Measurements from ENCODE around the gene PSME3.
"Not testable (repeated sequence)": the region's sequence is repeated elsewhere in the genome, so short reads cannot be mapped to it uniquely, and the experiment has no call there.

Gene PSME3

GRCh38 chr17:42878123-42878880 is 45.1 kb downstream of the PSME3 start:
- DNase-seq (ENCODE audit: low spot score), result no peak

DNA sequence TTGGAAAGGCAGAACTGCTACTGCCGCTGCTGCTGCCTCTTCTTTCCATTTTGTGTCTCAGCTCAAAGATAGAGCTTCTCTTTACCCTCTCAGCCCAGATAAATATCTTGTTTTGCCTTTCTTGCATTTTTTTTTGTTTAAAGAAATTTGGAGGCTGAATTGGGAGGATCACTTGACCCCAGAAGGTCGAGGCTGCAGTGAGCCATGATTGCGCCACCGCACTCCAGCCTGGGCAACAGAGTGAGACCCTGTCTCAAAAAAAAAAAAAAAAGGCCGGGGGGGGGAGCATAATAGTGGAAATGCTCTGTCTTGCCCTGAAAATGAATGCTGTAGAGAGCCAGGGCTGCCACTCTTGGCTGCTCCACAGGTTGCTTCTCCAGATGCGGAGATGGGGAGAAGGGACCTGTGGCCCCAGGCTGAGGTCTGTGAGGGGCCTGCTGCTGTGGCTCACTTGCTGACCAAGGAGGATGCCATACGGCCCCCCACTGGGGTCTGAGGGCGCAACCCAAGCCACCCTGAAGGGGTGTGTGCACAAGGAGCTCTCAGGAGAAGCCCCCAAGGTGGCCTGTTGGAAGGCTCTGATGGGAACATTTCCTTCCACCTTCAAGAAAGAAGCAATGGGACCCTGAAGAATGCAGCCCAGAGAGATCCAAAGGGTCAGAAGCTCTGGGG is 45.9 kb downstream of the PSME3 start:
- DNase-seq (ENCODE audit: low spot score), result no peak

DNA sequence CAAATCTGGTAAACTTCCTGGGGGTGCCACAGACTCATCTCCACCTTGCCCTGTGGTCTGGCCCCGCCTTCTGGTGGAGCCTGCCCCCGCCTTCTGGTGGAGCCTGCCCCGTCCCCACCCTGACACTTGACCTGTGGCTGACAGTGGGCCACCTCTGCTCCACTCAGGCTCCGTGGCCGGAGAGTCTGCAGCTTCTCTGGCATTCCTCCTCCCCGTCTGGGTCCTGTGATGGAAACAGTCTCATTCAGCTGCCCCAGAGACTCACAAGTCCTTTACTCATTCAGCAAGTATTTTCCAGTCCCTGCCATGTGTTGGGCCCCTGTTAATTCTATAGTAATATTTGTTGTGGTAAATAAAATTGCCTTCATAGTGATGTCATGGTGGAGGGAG is 46.4 kb downstream of the PSME3 start:
- DNase-seq (ENCODE audit: low spot score), result no peak

GRCh38 chr17:42880776-42881310 is 47.6 kb downstream of the PSME3 start:
- DNase-seq (ENCODE audit: low spot score), result no peak

DNA sequence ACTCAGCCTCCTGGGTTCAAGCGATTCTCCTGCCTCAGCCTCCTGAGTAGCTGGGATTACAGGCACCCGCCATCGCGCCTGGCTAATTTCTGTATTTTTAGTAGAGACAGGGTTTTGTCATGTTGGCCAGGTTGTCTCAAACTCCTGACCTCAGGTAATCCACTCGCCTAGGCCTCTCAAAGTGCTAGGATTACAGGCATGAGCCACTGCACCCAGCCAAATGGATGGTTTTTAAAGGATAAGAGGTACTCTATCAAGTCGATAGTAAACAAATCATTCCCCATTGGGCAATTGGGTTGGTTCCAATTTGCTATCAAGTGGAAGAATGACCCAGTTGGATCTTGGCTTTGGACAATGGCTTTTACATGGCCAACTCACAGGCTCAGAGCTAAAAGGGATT is 48.5 kb downstream of the PSME3 start:
- not testable (repeated sequence) for DNase-seq (ENCODE audit: low spot score)

DNA sequence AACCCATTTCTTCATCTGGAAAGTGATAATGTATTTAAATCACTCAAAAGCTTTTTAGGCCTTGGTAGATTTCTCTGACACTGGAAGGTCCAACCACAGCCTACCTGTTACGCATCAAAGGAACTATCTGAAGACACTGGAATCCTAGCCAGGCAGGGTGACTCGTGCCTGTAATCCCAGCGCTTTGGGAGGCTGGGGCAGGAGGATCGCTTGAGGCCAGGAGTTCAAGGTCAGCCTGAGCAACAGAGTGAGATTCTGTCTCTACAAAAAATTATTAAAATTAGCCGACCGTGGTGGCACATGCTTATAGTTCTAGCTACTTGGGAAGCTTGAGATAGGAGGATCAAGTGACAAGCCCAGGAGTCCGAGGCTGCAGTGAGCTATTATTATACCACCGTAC is 49.0 kb downstream of the PSME3 start:
- DNase-seq (ENCODE audit: low spot score), result no peak

DNA sequence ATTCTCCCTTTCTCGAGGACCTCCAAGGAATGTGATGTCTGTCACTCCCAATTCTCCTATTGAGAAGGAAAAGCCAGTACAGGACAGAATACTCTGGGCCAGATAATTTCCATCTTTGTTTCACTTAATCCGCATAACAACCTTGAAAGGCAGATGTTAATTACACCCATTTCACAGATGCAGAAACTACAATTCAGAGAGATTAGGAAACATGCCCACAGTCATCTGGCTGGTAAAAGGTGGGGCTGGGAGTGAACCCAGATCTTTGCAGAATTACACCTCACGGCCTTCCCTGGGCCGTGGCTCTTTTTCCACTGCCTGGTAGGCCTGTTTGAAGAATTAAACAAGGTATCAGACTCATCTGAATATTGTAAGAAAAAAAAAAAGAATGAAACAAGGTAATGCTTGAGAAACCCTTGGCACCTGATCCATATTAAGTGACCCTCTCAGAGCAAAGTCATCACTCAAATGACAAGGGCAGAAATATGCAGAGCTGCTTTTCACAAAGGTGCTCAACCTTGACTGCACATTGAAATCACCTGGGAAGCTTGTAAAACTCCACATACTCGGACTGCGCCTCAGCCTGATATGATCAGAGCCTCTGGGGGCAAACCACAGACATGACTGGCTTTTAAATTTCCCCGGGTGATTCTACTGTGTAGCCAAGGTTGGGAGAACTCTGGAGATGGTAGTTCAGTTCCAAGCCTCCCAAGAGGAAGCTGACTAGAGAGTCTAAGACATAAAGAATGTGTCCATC is 50.8 kb downstream of the PSME3 start:
- DNase-seq (ENCODE audit: low spot score), result no peak

GRCh38 chr17:42885806-42886205 is 52.6 kb downstream of the PSME3 start:
- not testable (repeated sequence) for DNase-seq (ENCODE audit: low spot score)

DNA sequence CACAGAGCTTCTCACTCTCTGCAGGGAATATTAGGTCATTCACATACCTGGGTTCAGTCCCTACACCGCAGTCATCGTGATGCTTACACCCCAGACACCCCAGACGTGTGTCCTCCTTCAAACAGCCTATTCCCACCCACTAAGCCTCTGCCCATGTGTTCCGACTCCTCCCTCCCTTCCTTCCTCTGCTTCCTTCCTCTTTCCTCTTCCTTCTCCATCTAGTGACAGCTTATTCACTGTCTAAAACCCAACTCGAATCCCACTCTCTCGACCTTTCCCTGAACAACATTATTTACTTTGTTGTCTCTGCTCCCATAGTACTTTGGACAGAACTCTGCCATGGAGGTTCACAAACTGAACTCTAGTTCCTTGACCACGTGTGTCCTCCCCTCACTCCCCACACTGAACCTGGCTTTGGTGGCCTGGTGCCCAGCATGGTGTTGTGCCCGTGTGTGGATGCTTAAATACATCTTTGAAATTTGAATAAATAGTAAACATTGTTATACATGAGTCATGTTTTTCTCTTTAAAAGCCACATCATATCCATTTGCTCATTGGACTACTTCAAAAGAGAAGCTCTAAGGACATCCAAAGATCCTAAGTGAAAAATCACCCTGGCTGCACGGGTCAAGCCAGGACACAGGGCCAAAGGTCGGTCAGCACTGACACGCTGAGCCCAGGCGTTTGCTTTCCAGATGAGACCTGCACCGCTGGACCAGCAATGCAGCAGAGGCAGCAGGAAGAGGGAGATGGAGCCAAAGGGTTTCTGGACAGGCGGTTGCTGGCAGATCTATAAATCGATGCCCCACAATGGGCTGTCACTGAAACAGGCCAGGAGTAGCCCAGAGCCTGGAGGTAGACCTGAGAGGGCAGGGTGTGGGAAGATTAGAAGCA is 53.3 kb downstream of the PSME3 start:
- no peak for DNase-seq (ENCODE audit: low spot score)

DNA sequence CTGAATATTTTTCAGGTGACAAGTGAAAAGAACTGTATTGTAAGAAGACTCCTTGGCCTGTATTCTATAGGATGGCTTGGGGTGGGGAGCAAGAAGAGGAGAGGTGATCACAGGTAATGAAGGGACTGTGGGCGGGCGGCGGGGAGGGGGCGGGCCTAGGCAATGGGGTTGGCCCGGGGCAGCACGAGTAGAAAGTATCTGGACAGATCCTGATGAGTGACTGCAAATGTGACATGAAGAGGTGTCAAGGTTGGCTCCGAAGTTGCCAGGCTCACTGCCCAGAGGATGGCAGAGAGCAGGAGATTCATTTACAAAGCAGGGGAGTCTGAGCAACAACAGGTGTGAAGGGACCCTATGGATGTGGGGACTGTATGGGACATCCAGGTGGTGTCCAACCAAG is 56.6 kb downstream of the PSME3 start:
- DNase-seq (ENCODE audit: low spot score), result no peak

DNA sequence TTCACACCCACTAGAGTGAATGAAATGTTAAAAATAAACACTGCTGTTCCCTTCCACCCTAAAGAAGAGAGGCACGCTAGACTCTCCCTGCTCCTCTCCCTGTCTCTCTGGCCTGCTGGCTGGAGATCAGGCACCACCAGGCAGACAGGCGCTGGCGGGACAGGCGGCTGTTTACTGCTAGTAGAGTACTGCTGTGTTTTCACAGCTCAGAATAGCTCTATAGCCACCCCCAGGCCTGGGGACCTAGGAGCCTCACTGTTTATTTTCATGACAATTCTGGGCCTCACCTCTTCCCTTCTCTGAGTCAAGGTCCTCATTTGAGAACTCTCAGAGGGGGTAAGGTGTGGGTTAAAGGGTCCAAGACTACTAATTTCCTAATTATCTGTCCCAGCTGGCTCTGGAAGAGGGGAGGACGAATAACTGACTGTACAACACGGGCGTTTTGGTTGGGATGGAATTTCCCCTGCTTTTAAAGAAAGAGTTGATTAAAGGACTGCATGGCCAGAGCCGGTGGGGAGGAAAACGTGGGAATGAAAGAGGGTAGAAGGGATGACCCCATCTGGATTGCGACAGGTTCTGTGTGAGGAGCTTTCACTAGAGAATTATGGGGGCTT is 58.4 kb downstream of the PSME3 start:
- DNase-seq (ENCODE audit: low spot score), result no peak

GRCh38 chr17:42893359-42893758 is 60.2 kb downstream of the PSME3 start:
- DNase-seq (ENCODE audit: low spot score), result no peak

All from D341Med (cell line).